Measurements from ENCODE around the gene ATCAY. TPM values are rescaled to one million over a fixed set of nuclear protein-coding genes. Genes with fewer than 3 reads are reported as not detected.

ATCAY gene
- total RNA-seq, 2 experiments from 2014 or later: not detected

DNA sequence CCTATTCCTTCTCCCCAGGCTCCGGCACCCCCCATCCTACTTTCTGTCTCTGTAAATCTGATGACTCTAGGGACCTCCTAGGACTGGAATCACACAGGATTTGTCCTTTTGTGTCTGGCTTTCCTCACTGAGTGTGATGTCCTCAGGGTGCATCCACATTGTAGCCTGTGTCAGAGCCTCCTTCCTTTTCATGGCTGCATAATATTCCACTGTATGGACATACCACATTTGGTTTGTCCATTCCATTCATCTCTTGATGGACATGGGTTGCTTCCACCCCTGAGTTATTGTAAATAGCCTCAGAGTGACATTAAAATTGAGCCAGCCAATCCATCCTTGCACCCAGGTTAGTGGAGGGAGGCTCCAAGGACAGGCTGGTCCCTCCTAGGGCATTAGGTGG lies 29.6 kb downstream of the ATCAY start:
- Mint-ChIP-seq H3K4me3 (no peak overlapping the region), H3K9me3 (no peaks in the 10 kb centered on the region), H3K27ac (no peak overlapping the region), H3K36me3 (ENCODE audit: low read depth) (no peaks in the 10 kb centered on the region), H3K4me1 (ENCODE audit: low read depth) (no peaks in the 10 kb centered on the region), H3K27me3 (no peaks in the 10 kb centered on the region)
- intact Hi-C loops (cut with DNase I, micrococcal nuclease): no loop called here
- Histone ChIP-seq H3K4me3 (ENCODE audit: low read length) (no peak overlapping the region), H3K36me3 (ENCODE audit: insufficient read depth, low read length) (no peaks in the 10 kb centered on the region), H3K9me3 (ENCODE audit: control insufficient read depth in 1 of 2, insufficient read depth in 1 of 2, low read length in 2 of 2) (peaks cover 5 to 28% of the 10 kb centered on the region in 2 experiments), H3K4me1 (ENCODE audit: insufficient read depth, low read length) (no peaks in the 10 kb centered on the region), H3K27ac (ENCODE audit: low read depth in 1 of 2, low read length in 2 of 2) (no peak overlapping the region), H3K27me3 (ENCODE audit: control insufficient read depth in 1 of 2, insufficient read depth in 2 of 2, low read length in 2 of 2) (no peaks in the 10 kb centered on the region)
- no peak for DNase-seq
- POLR2A ChIA-PET: no interaction called here
- no peak for ATAC-seq (ENCODE audit: poor library complexity)
- CTCF ChIA-PET: no interaction called here
- TF ChIP-seq, protein P1, sequence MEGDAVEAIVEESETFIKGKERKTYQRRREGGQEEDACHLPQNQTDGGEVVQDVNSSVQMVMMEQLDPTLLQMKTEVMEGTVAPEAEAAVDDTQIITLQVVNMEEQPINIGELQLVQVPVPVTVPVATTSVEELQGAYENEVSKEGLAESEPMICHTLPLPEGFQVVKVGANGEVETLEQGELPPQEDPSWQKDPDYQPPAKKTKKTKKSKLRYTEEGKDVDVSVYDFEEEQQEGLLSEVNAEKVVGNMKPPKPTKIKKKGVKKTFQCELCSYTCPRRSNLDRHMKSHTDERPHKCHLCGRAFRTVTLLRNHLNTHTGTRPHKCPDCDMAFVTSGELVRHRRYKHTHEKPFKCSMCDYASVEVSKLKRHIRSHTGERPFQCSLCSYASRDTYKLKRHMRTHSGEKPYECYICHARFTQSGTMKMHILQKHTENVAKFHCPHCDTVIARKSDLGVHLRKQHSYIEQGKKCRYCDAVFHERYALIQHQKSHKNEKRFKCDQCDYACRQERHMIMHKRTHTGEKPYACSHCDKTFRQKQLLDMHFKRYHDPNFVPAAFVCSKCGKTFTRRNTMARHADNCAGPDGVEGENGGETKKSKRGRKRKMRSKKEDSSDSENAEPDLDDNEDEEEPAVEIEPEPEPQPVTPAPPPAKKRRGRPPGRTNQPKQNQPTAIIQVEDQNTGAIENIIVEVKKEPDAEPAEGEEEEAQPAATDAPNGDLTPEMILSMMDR (IDR thresholded peaks at IDR 0.05): no peak

DNA sequence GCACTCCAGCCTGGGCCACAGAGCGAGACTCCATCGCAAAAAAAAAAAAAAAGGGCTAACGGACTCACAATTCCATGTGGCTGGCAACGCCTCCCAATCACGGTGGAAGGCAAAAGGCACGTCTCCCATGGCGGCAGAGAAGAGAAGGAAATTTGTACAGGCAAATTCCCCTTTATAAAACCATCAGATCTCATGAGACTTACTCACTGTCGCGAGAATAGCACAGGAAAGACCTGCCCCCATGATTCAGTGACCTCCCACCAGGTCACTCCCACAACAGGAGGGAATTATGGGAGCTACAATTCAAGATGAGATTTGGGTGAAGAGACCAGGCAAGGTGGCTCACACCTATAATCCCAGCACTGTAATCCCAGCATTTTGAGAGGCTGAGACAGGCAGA lies 33.7 kb downstream of the ATCAY start:
- H3K9me3 Mint-ChIP-seq: no peaks in the 10 kb centered on the region
- CTCF ChIA-PET: no interaction called here
- POLR2A ChIA-PET: no interaction called here
- no peaks in the 10 kb centered on the region for H3K36me3 Mint-ChIP-seq (ENCODE audit: low read depth)
- H3K27ac Mint-ChIP-seq: no peak overlapping the region
- Histone ChIP-seq H3K36me3 (ENCODE audit: insufficient read depth, low read length) (no peaks in the 10 kb centered on the region), H3K27ac (ENCODE audit: low read depth in 1 of 2, low read length in 2 of 2) (no peak overlapping the region), H3K27me3 (ENCODE audit: control insufficient read depth in 1 of 2, insufficient read depth in 2 of 2, low read length in 2 of 2) (no peaks in the 10 kb centered on the region), H3K9me3 (ENCODE audit: control insufficient read depth in 1 of 2, insufficient read depth in 1 of 2, low read length in 2 of 2) (peaks cover 5 to 27% of the 10 kb centered on the region in 2 experiments), H3K4me1 (ENCODE audit: insufficient read depth, low read length) (no peaks in the 10 kb centered on the region), H3K4me3 (ENCODE audit: low read length) (no peak overlapping the region)
- H3K27me3 Mint-ChIP-seq: peaks cover 3% of the 10 kb centered on the region
- DNase-seq: no peak
- no peak overlapping the region for H3K4me3 Mint-ChIP-seq
- intact Hi-C loops (cut with DNase I, micrococcal nuclease): no loop called here
- no peaks in the 10 kb centered on the region for H3K4me1 Mint-ChIP-seq (ENCODE audit: low read depth)
- TF ChIP-seq, protein P1 (IDR thresholded peaks at IDR 0.05): no peak
- no peak for ATAC-seq (ENCODE audit: poor library complexity)

DNA sequence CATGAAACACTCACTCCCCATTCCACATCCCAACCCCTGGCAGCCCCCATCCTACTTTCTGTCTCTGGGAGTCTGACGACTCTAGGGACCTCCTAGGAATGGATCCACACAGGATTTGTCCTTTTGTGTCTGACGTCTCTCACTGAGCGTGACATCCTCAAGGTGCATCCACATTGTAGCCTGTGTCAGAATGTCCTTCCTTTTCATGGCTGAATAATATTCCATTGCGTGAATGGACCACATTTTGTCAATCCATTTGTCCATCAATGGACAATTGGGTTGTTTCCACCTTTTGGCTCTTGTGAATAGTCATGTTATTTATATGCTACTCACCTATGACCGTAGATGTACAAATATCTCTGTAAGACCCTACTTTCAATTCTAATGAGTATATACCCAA lies 35.5 kb downstream of the ATCAY start:
- Mint-ChIP-seq H3K27me3 (peaks cover 3% of the 10 kb centered on the region), H3K4me1 (ENCODE audit: low read depth) (no peaks in the 10 kb centered on the region), H3K9me3 (no peaks in the 10 kb centered on the region), H3K36me3 (ENCODE audit: low read depth) (no peaks in the 10 kb centered on the region), H3K4me3 (no peak overlapping the region), H3K27ac (no peak overlapping the region)
- Histone ChIP-seq H3K4me3 (ENCODE audit: low read length) (no peak overlapping the region), H3K4me1 (ENCODE audit: insufficient read depth, low read length) (no peaks in the 10 kb centered on the region), H3K27me3 (ENCODE audit: control insufficient read depth in 1 of 2, insufficient read depth in 2 of 2, low read length in 2 of 2) (no peaks in the 10 kb centered on the region), H3K9me3 (ENCODE audit: control insufficient read depth in 1 of 2, insufficient read depth in 1 of 2, low read length in 2 of 2) (peaks cover 0 to 18% of the 10 kb centered on the region in 2 experiments), H3K36me3 (ENCODE audit: insufficient read depth, low read length) (no peaks in the 10 kb centered on the region), H3K27ac (ENCODE audit: low read depth in 1 of 2, low read length in 2 of 2) (no peak overlapping the region)
- CTCF ChIA-PET: no interaction called here
- intact Hi-C loops (cut with DNase I, micrococcal nuclease): no loop called here
- ATAC-seq (ENCODE audit: poor library complexity) (no peak), DNase-seq (no peak)
- POLR2A ChIA-PET: no interaction called here
- TF ChIP-seq, protein P1 (IDR thresholded peaks at IDR 0.05): no peak
